ENCODE data around the gene CRKL.

- TF ChIP-seq POLR2A (IDR thresholded peaks at IDR 0.05) (no peak), CTCF (IDR thresholded peaks at IDR 0.05) (no peak)
Measured at GRCh38 chr22:20986365-20986764, 69.2 kb downstream of the CRKL start.

Data from adrenal gland (tissue), 5 donors.